ENCODE data around the gene SLC2A9.

DNA sequence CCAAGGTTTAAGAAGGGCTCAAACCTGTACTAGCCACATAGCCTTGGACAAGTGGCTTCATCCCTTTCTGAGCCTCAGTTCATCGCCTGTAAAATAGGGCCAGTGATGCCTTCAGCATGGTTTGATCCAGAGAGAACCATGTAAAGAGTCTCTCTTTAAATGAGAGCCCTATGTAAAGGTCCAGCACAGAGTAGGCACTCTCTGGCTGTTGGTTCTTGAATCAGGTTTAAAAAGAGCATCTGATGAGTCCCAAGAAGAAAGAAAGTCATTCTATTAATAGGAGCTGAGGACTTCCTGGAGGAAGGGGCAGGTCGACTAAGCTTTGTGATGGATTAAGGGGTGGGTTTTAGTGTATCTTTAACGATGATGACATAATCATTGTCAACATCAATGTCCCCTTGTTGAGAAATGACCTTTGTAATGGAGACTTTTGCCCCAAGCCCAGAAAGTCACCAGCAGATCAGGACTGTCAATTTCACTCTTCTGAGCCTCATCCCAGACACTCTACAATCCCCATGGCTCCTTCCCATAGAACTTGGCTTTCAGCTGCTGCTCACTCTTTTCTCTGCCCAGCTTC is 4.0 kb upstream of the SLC2A9 start:
- no peak for TF ChIP-seq EZH2phosphoT487 (IDR thresholded peaks at IDR 0.05; ENCODE audit: low read depth, severe bottlenecking, unreplicated experiment)
- TF ChIP-seq CTCF (IDR thresholded peaks at IDR 0.05; ENCODE audit: poor library complexity): no peak
- TF ChIP-seq EZH2 (IDR thresholded peaks at IDR 0.05; ENCODE audit: borderline replicate concordance): no peak

Data from hepatocyte (in vitro differentiated cells).